ENCODE measurements around the gene KCNG4.

Gene KCNG4

GRCh38 chr16:84262031-84262430 is 22.2 kb upstream of the KCNG4 start:
- no peak for DNase-seq

GRCh38 chr16:84260766-84261554 is 21.1 kb upstream of the KCNG4 start:
- no peak for DNase-seq

GRCh38 chr16:84259691-84260090 is 19.9 kb upstream of the KCNG4 start:
- DNase-seq = no peak

- DNase-seq = no peak
Measured at GRCh38 chr16:84258266-84258665, 18.5 kb upstream of the KCNG4 start.

- no peak for DNase-seq
Measured at GRCh38 chr16:84255050-84255810, 15.4 kb upstream of the KCNG4 start.

GRCh38 chr16:84254062-84254461 is 14.2 kb upstream of the KCNG4 start:
- DNase-seq = no peak

- DNase-seq = no peak
Measured at GRCh38 chr16:84253173-84253572, 13.4 kb upstream of the KCNG4 start.

- no peak for DNase-seq
Measured at GRCh38 chr16:84252184-84252583, 12.4 kb upstream of the KCNG4 start.

- no peak for DNase-seq
Measured at GRCh38 chr16:84247844-84248243, 8.0 kb upstream of the KCNG4 start.

GRCh38 chr16:84247331-84247730 is 7.5 kb upstream of the KCNG4 start:
- DNase-seq = no peak

- DNase-seq = no peak
Measured at GRCh38 chr16:84246679-84247077, 6.9 kb upstream of the KCNG4 start.

GRCh38 chr16:84245956-84246678 is 6.3 kb upstream of the KCNG4 start:
- DNase-seq = no peak

- no peak for DNase-seq
Measured at GRCh38 chr16:84244728-84245127, 4.9 kb upstream of the KCNG4 start.

GRCh38 chr16:84243732-84244131 is 3.9 kb upstream of the KCNG4 start:
- DNase-seq = no peak

GRCh38 chr16:84242839-84243238 is 3.0 kb upstream of the KCNG4 start:
- DNase-seq = no peak

- DNase-seq = no peak
Measured at GRCh38 chr16:84241778-84242177, 2.0 kb upstream of the KCNG4 start.

GRCh38 chr16:84240455-84240854 is 643 bp upstream of the KCNG4 start:
- no peak for DNase-seq

GRCh38 chr16:84239141-84239769 is 557 bp downstream of the KCNG4 start:
- no peak for DNase-seq

- DNase-seq = no peak
Measured at GRCh38 chr16:84237994-84238750, 1.6 kb downstream of the KCNG4 start.

- DNase-seq = no peak
Measured at GRCh38 chr16:84236671-84237070, 3.1 kb downstream of the KCNG4 start.

GRCh38 chr16:84234321-84235241 is 5.2 kb downstream of the KCNG4 start:
- DNase-seq = no peak
